Fibroblast of the aortic adventitia (primary cell): ENCODE results near the gene PCDHGB2. TPM values are rescaled to one million over a fixed set of nuclear protein-coding genes. Genes with fewer than 3 reads are reported as not detected.
A peak's percentile ranks its signal among the peaks of the same experiment; 100 is the strongest.

Experiments
- DNase-seq: peaks from one replicate; pipeline ENCODE4 v3.0.0-alpha.2; 2010; ENCODE audit warnings: low read depth
- H3K4me3 ChIP-seq: 2 replicates; pipeline ENCODE4 v1.5.1; 2011; ENCODE audit warnings: low read depth, mild to moderate bottlenecking, control low read depth, low read length, moderate library complexity
- CTCF ChIP-seq: IDR thresholded peaks from 2 replicates; pipeline ENCODE4 v1.5.1; 2011; ENCODE audit warnings: mild to moderate bottlenecking, low read length, control low read depth, inconsistent platforms; ENCODE audit not compliant: insufficient read depth
- total RNA-seq: library from RNA; depleted of rRNA; stranded (reverse); fragments of >200 nt; gene quantifications from 2 replicates; pipeline ENCODE4 v1.2.3, GENCODE V29; 2012; ENCODE audit warnings: low replicate concordance

Gene PCDHGB2
- total RNA-seq, 1 donor, result 5.7 TPM

GRCh38 chr5:141355641-141356040, 4.2 kb upstream of the PCDHGB2 start:
- TF ChIP-seq CTCF, result no peak
- no peak overlapping the region for H3K4me3 ChIP-seq
- no peak for DNase-seq

GRCh38 chr5:141356133-141356532, 3.7 kb upstream of the PCDHGB2 start:
- no peak for TF ChIP-seq CTCF
- H3K4me3 ChIP-seq, result no peak overlapping the region
- DNase-seq, result no peak

- H3K4me3 ChIP-seq, result no peak overlapping the region
- TF ChIP-seq CTCF, result no peak
- no peak for DNase-seq
These were observed 2.8 kb upstream of the PCDHGB2 start for GRCh38 chr5:141356950-141357349.

GRCh38 chr5:141360685-141361084, 891 bp downstream of the PCDHGB2 start:
- H3K4me3 ChIP-seq, result no peak overlapping the region
- TF ChIP-seq CTCF, result no peak
- no peak for DNase-seq

GRCh38 chr5:141362719-141363118, 2.9 kb downstream of the PCDHGB2 start:
- no peak overlapping the region for H3K4me3 ChIP-seq
- DNase-seq, result no peak
- no peak for TF ChIP-seq CTCF

GRCh38 chr5:141363952-141364660, 4.3 kb downstream of the PCDHGB2 start, which contains the start of gene PCDHGA5:
PCDHGA5 (plus strand) TSS chr5:141364162; CDS start chr5:141364331, 169 bp downstream.
- peak within 1 kb of the TSS; percentile 47 for H3K4me3 ChIP-seq
- peak; percentile 49 for DNase-seq
- TF ChIP-seq CTCF, result no peak
